GM12865 (cell line): ENCODE data around the gene UCP2.
"Not testable (repeated sequence)": the region's sequence is repeated elsewhere in the genome, so short reads cannot be mapped to it uniquely, and the experiment has no call there.

Experiments used
- DNase-seq: peaks from one replicate; pipeline ENCODE4 v3.0.0; 2010; ENCODE audit warnings: low read depth
- H3K4me3 ChIP-seq: 2 replicates; pipeline ENCODE4 v1.5.1; 2011; ENCODE audit warnings: mild to moderate bottlenecking, low read depth, low read length, control low read depth
- TF ChIP-seq, protein P1 (sequence below): IDR thresholded peaks from 2 replicates; pipeline ENCODE4 v1.5.1; 2011; ENCODE audit warnings: low read length, control low read depth, low read depth, inconsistent platforms; ENCODE audit not compliant: insufficient read depth; ENCODE audit errors: missing control alignments

UCP2 gene

DNA sequence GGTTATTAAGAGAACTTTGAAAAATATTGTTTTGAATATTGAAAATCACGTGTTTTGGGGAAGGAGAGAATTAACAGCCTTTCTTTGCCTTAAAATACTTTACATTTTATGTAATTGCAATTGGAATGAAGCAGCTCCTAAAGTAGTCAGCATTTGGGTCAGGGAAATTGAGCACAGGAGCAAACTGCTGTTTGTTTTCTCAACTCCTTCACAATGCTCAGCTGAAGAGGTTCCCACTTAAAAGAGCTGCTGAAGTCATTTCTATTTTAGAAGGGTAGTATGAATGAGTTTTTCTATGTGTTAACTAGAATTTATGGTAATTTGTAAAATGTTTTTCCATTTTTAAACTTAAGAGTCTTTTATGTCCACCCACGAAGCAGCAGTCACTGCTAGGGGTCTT is 8.1 kb upstream of the UCP2 start:
- H3K4me3 ChIP-seq = no peak overlapping the region
- DNase-seq = no peak
- TF ChIP-seq, protein P1, sequence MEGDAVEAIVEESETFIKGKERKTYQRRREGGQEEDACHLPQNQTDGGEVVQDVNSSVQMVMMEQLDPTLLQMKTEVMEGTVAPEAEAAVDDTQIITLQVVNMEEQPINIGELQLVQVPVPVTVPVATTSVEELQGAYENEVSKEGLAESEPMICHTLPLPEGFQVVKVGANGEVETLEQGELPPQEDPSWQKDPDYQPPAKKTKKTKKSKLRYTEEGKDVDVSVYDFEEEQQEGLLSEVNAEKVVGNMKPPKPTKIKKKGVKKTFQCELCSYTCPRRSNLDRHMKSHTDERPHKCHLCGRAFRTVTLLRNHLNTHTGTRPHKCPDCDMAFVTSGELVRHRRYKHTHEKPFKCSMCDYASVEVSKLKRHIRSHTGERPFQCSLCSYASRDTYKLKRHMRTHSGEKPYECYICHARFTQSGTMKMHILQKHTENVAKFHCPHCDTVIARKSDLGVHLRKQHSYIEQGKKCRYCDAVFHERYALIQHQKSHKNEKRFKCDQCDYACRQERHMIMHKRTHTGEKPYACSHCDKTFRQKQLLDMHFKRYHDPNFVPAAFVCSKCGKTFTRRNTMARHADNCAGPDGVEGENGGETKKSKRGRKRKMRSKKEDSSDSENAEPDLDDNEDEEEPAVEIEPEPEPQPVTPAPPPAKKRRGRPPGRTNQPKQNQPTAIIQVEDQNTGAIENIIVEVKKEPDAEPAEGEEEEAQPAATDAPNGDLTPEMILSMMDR = no peak

DNA sequence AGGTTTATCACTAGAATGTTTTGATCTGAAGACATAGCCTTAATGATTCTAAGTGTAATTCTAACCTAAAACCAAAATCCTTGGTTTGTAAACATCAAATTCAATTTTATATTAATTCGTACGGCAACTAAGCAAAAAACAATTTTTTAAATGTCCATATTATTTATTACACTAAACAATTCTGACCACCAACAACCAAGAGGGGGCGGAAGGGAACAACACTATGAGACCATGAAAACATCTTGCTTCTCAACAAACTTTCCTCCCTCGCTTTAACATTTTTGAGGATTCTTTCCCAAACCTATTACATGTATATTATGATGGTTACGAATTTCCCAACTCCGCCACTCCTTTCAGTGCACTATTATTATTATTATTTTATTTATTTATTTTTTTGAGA is 6.5 kb upstream of the UCP2 start:
- TF ChIP-seq, protein P1 = peak; percentile 20
- H3K4me3 ChIP-seq = no peak overlapping the region
- DNase-seq = no peak

GRCh38 chr11:73988227-73988626 is 5.6 kb upstream of the UCP2 start:
- no peak for DNase-seq
- H3K4me3 ChIP-seq = no peak overlapping the region
- TF ChIP-seq, protein P1 = no peak

DNA sequence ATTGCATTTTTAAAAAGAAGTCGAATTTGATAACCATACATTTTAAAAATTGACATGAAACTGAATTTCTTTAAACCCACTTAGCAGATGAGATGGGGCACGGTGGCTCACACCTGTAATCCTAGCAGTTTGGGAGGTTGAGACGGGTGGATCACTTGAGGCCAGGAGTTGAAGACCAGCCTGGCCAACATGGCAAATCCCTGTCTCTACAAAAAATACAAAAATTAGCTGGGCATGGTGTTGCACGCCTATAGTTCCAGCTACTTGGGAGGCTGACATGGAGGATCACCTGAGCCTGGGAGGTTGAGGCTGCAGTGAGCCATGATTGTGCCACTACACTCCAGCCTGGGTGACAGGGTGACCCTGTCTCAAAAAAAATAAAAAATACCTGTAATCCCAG is 3.0 kb upstream of the UCP2 start:
- not testable (repeated sequence) for DNase-seq, H3K4me3 ChIP-seq

- TF ChIP-seq, protein P1 = no peak
- peak overlapping the region; percentile 96 for H3K4me3 ChIP-seq
- no peak for DNase-seq
Observed at GRCh38 chr11:73983741-73984538, 1.3 kb upstream of the UCP2 start.

- DNase-seq = peak; percentile 98
- TF ChIP-seq, protein P1 = no peak
- H3K4me3 ChIP-seq = peak overlapping the region; percentile 96
Observed at GRCh38 chr11:73982990-73983740, 522 bp upstream of the UCP2 start.

DNA sequence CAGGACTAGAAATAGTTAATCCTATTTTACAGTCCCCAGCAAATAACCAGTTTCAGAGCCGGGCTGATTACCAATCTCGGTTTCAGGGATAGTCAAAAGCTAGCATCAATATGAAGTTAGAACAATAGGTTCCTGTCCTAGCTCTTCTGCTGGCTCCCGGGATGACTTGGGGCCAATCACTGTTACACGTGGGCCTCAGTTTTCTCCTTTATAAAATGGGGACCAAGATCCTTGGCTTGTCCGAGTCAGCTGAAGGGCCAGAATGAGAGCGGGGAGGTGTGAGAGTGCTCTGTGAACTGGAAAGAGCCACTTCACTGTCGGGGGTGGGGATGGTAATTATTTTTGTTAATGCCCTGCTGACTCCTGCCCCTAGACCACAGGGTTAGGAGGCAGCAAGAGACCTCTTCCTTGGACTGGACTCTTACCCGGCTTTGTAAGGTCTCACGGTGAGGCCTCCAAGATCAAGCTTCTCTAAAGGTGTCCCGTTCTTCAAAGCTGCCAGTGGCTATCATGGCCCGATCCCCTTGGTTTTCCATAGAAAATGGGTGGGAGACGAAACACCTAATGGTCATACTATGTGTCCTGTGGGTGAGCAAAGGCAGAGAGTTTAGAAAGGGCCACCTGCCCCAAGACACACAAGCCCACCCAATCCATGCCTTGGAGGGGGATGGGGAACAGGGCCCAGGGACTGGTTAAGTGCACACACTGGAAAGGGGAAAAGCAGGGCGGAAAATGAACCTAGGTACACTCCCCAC is 1.4 kb downstream of the UCP2 start:
- TF ChIP-seq, protein P1 = no peak
- peak overlapping the region; percentile 96 for H3K4me3 ChIP-seq
- no peak for DNase-seq
